GM12878 (cell line): ENCODE results near the gene SPATA24. TPM values are rescaled to one million over a fixed set of nuclear protein-coding genes. Genes with fewer than 3 reads are reported as not detected.

ENCODE experiments used
- CREB1 ChIP-seq: IDR thresholded peaks from 2 replicates; pipeline ENCODE4 v1.6.1; 2012; ENCODE audit warnings: low read depth, mild to moderate bottlenecking, inconsistent platforms
- FOXK2 ChIP-seq: fragments of 450-650 bp; IDR thresholded peaks from 2 replicates; pipeline ENCODE4 v1.6.1; 2017; ENCODE audit warnings: mild to moderate bottlenecking, moderate library complexity
- HDAC6 ChIP-seq: fragments of 200-600 bp; sonication (generic); IDR thresholded peaks from one replicate; pipeline ENCODE4 v1.8.0; 2017; ENCODE audit warnings: antibody characterized with exemption; ENCODE audit not compliant: unreplicated experiment
- IKZF1 ChIP-seq: fragments of 450-650 bp; conservative IDR thresholded peaks from 2 replicates; pipeline ENCODE4 v1.6.1; 2017; ENCODE audit warnings: antibody characterized with exemption, mild to moderate bottlenecking
- LARP7 ChIP-seq: fragments of 450-650 bp; IDR thresholded peaks from 2 replicates; pipeline ENCODE4 v1.6.1; 2017; ENCODE audit warnings: mild to moderate bottlenecking
- NFXL1 ChIP-seq: fragments of 450-650 bp; IDR thresholded peaks from 2 replicates; pipeline ENCODE4 v1.6.1; 2017; ENCODE audit warnings: antibody characterized with exemption, mild to moderate bottlenecking, borderline replicate concordance
- NKRF ChIP-seq: fragments of 450-650 bp; conservative IDR thresholded peaks from 2 replicates; pipeline ENCODE4 v1.6.1; 2017; ENCODE audit warnings: mild to moderate bottlenecking, moderate library complexity
- NRF1 ChIP-seq: conservative IDR thresholded peaks from 2 replicates; pipeline ENCODE4 v1.6.1; 2011; ENCODE audit warnings: mild to moderate bottlenecking, low read depth, low read length, improper control_type of control experiment
- POLR2A ChIP-seq: IDR thresholded peaks from 2 replicates; pipeline ENCODE4 v1.6.1; 2011; ENCODE audit warnings: low read depth, mild to moderate bottlenecking, low read length
- RAD21 ChIP-seq: IDR thresholded peaks from 2 replicates; pipeline ENCODE4 v1.6.1; 2011; ENCODE audit warnings: mild to moderate bottlenecking, low read depth, low read length, moderate library complexity; ENCODE audit not compliant: insufficient read depth
- RFX5 ChIP-seq: IDR thresholded peaks from 2 replicates; pipeline ENCODE4 v1.6.1; 2011; ENCODE audit warnings: low read depth, low read length, improper control_type of control experiment
- SMARCA5 ChIP-seq: fragments of 450-650 bp; IDR thresholded peaks from 2 replicates; pipeline ENCODE4 v1.6.1; 2017; ENCODE audit warnings: mild to moderate bottlenecking
- YY1 ChIP-seq: IDR thresholded peaks from 2 replicates; pipeline ENCODE4 v1.6.1; 2011; ENCODE audit warnings: low read depth, mild to moderate bottlenecking, low read length
- ZBTB40 ChIP-seq: fragments of 450-650 bp; IDR thresholded peaks from 2 replicates; pipeline ENCODE4 v1.6.1; 2016; ENCODE audit warnings: mild to moderate bottlenecking, moderate library complexity, borderline replicate concordance
- ZNF24 ChIP-seq: fragments of 450-650 bp; IDR thresholded peaks from 2 replicates; pipeline ENCODE4 v1.6.1; 2017; ENCODE audit warnings: antibody characterized with exemption, mild to moderate bottlenecking
- ZNF687 ChIP-seq: fragments of 450-650 bp; IDR thresholded peaks from 2 replicates; pipeline ENCODE4 v1.6.1; 2017; ENCODE audit warnings: mild to moderate bottlenecking, moderate library complexity
- ZZZ3 ChIP-seq: IDR thresholded peaks from 2 replicates; pipeline ENCODE4 v1.6.1; 2011; ENCODE audit warnings: low read depth; ENCODE audit not compliant: control insufficient read depth, insufficient read length
- polyA plus RNA-seq, 11 experiments: library from polyadenylated mRNA; depleted of rRNA in 4 of 11; unstranded in 6 of 11; stranded (reverse) in 5 of 11; fragments of >200 nt; fragmentation: Nextera tagmentation in 4 of 11; fragmentation: Illumina TruSeq in 1 of 11; extraction: Ambion mirVana in 4 of 11; extraction: Trizol in 1 of 11; gene quantifications; 1 replicate in 1 of 11; 2 replicates in 10 of 11; pipeline versions ENCODE4 v1.2.1 to v1.2.3, GENCODE V29; 2011 to 2016; ENCODE audit warnings: inconsistent platforms in 2 of 11, missing spikeins in 2 of 11, low read depth in 1 of 11
- total RNA-seq, 4 experiments: library from RNA; depleted of rRNA in 3 of 4; stranded (reverse); fragments of >200 nt in 3 of 4; fragmentation: Illumina TruSeq in 1 of 4; extraction: Trizol in 1 of 4; gene quantifications; 2 replicates each; pipeline versions ENCODE4 v1.2.1 to v1.2.3, GENCODE V29; 2013 to 2021

Gene SPATA24
- total and polyA plus RNA-seq, 10 of the 15 experiments (the other 5 are each of a cell fraction or from before 2014, with no cell fraction given), result 4.1 to 9.8 (median 7.3) TPM

GRCh38 chr5:139392678-139393496 is 11.0 kb downstream of the SPATA24 start (continued):
- TF ChIP-seq ZBTB40, result peak; percentile 50
- peak; percentile 97 for TF ChIP-seq NKRF
- TF ChIP-seq RAD21, result peak; percentile 76
- 0 out of 2 replicates have a peak, but pooled peaks have one; percentile 29 for TF ChIP-seq NRF1
- TF ChIP-seq FOXK2, result no peak
- peak; percentile 57 for TF ChIP-seq LARP7
- peak; percentile 77 for TF ChIP-seq YY1
- TF ChIP-seq CREB1, result no peak
- no peak for TF ChIP-seq RFX5
- peak; percentile 56; the same call in 1 of the 2 replicates for TF ChIP-seq ZNF687
- TF ChIP-seq HDAC6, result no peak
- TF ChIP-seq POLR2A, result no peak
- peak; percentile 99 for TF ChIP-seq SMARCA5
- no peak for TF ChIP-seq ZZZ3
- TF ChIP-seq NFXL1, result no peak
- TF ChIP-seq IKZF1, result peak; percentile 96
- peak; percentile 53 for TF ChIP-seq ZNF24
